C4-2B (cell line): ENCODE measurements around the gene SASH1.

ENCODE experiments used
- ZFX ChIP-seq: fragments of 450-650 bp; IDR thresholded peaks from 2 replicates; pipeline ENCODE4 v1.6.1; 2017
- TF ChIP-seq, protein P1 (sequence below): fragments of 450-650 bp; conservative IDR thresholded peaks from 2 replicates; pipeline ENCODE4 v1.5.1; 2017; ENCODE audit warnings: mild to moderate bottlenecking

DNA sequence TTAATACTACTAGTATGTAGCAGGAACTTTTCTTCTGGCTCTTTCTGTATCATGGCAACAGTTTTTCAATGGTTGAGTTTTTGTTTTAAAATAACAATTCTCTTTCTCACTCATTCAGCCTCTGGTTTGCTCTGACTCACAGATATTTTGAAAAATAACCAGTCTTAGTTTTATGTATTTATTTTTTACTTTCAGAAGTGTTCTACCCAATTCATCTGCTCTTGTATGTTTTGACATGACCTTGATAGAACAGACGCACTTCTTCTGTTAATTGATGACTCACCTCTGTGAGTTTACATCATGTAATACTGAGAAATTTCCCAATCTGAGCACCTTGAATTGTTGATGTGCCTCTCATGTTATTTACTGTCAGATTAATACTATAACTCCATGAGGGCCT lies 178.9 kb downstream of the SASH1 start:
- TF ChIP-seq, protein P1, sequence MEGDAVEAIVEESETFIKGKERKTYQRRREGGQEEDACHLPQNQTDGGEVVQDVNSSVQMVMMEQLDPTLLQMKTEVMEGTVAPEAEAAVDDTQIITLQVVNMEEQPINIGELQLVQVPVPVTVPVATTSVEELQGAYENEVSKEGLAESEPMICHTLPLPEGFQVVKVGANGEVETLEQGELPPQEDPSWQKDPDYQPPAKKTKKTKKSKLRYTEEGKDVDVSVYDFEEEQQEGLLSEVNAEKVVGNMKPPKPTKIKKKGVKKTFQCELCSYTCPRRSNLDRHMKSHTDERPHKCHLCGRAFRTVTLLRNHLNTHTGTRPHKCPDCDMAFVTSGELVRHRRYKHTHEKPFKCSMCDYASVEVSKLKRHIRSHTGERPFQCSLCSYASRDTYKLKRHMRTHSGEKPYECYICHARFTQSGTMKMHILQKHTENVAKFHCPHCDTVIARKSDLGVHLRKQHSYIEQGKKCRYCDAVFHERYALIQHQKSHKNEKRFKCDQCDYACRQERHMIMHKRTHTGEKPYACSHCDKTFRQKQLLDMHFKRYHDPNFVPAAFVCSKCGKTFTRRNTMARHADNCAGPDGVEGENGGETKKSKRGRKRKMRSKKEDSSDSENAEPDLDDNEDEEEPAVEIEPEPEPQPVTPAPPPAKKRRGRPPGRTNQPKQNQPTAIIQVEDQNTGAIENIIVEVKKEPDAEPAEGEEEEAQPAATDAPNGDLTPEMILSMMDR = no peak
- TF ChIP-seq ZFX = no peak
